Stimulated activated naive CD4-positive, alpha-beta T cell treated with Interleukin-2 at 50 U/mL for 16 hours (primary cell): ENCODE data around the gene MISP.
"Not testable (repeated sequence)": the region's sequence is repeated elsewhere in the genome, so short reads cannot be mapped to it uniquely, and the experiment has no call there.

Experiments
- DNase-seq: peaks from one replicate; lab custom pipeline; 2025; lab: John Stamatoyannopoulos, UW

MISP gene

DNA sequence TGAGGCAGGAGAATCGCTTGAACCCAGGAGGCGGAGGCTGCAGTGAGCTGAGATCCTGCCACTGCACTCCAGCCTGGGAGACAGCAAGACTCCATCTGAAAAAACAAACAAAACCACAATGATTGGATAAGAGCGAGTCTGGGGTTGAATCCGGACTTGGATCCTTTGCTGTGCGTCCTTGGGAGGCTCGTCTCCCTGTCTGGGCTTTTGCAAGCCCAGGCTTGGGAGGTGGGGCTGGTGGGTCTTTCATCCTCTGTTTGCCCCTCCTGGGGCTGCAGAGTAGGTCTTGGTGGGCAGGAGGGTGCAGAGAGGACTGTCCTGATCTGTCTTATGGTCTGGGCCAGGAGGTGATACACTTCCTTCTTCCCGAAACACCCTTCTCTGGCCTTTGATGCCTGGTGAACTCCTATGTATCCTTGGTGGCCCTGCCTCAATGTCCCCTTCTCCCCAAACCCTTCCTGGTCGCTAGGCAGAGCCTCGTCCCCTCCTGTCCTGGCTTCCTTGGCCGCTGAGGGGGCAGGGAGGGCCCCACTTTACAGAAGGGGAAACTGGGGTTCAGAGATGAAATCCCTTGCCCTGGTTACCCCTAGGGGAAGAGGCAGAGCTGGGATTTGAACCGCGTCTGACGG is 25.3 kb upstream of the MISP start:
- no peak for DNase-seq

DNA sequence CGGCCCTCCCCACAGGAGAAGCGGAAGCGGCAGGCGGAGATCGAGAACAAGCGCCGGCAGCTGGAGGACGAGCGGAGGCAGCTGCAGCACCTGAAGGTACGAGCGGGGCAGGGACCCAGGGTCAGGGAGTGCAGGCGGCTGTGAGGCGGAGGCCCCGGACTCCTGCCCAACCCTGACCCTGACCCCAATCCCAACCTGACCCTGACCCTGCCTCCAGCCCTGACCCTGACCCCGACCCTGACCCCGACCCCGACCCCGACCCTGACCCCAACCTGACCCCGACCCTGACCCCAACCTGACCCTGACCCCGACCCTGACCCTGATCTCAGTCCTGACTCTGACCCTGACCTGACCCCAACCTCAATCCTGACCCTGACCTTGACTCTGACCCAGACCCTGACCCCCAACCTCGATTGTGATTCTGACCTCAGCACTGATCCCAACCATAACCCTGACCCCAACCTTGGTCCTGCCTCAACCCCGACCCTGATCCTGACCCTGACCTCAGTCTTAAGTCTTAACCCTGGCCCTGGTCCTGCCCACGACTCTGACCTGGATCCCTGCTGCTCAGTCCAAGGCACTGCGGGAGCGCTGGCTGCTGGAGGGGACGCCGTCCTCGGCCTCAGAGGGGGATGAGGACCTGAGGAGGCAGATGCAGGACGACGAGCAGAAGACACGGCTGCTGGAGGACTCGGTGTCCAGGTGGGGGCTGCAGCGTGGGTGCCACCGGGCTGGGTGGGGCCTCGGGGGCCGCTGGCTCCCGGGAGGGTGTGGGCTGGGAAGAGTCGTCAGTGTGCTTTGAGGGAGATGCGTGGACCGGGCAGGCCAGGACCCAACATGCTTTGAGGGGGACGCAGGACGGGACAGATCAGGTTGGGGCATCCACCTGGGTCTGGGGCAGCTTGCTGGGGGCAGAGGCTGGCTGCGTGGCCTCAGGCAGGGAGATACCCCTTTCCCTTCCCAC is 23.6 kb upstream of the MISP start:
- no peak for DNase-seq

DNA sequence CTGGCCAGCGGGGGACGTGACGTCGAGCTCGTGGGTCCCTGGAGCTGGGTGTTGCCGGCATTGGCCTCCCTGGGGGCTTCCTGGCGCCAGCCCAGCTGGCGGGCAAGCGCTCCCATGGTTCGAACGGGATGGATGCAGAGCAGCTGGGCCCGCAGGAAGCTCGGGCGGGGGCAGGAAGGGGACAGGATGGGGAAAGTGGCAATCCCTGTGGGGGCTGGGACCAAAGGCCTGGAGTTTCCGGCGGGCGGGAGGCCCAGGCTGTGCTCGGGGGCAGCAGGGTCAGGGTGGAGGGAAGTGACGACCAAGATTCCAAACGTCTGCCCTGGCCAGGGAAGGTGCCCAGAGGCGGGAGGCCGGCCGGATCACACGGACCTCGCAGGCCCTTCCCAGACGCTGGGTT is 22.9 kb upstream of the MISP start:
- no peak for DNase-seq

DNA sequence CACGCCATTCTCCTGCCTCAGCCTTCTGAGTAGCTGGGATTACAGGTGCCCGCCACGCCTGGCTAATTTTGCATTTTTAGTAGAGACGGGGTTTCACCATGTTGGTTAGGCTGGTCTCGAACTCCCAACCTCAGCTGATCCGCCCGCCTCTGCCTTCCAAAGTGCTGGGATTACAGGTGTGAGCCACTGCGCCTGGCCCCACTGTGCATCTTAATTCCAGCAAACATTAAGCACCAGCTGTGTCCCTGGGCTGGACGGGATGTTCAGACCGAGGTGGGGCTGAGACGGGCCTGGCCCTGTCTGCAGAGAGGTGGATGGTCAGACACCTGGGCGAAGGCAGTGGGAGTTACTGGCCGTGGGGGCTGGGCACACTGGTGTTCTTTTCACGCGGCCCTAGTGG is 21.3 kb upstream of the MISP start:
- DNase-seq, result not testable (repeated sequence)

DNA sequence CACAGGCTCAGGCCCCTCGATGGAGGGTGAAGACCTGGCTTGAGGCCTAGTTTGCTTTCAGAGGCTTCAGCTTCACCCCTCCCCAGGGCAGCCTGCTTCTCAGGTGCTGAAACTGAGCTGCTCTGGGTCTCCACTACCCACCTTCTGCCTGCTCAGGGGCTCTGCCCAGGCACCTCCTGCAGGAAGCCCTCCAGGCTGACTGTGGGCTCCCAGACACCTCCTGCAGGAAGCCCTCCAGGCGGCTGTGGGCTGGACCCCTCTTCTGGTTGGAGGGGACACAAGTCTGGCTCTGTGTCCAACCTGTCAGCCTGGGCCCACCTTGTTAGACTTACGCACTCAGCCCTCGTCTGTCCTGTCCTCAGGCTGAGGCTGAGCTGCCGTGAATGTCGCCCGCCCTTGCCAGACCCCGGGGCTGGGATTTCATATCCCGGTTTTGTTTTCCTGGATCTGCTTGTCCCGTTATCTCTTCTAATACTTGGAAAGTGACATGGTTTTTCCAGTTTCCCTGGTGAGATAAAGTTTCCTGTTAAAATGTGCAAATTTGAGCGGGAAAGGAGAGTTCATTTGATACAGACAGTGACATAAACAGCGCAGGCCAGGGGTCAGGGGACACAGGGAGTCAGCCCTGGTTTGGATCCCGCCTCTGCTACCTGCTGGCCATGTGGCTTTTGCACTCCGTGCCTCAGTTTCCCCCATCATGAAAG is 20.8 kb upstream of the MISP start:
- DNase-seq, result no peak

DNA sequence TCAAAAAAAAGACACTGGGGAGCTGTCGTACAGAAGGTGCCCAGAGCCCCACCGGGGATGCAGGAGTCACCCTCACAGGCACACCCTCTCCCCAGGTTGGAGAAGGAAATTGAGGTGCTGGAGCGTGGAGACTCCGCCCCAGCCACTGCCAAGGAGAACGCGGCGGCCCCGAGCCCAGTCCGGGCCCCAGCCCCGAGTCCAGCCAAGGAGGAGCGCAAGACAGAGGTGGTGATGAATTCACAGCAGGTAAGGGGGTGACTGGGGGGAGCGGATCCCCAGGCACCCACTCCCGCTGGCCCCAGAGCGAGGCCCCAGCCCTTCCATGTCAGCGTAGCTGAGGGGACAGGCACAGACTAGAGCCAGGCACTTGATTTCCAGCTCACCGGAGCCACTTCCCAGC is 19.9 kb upstream of the MISP start:
- no peak for DNase-seq

DNA sequence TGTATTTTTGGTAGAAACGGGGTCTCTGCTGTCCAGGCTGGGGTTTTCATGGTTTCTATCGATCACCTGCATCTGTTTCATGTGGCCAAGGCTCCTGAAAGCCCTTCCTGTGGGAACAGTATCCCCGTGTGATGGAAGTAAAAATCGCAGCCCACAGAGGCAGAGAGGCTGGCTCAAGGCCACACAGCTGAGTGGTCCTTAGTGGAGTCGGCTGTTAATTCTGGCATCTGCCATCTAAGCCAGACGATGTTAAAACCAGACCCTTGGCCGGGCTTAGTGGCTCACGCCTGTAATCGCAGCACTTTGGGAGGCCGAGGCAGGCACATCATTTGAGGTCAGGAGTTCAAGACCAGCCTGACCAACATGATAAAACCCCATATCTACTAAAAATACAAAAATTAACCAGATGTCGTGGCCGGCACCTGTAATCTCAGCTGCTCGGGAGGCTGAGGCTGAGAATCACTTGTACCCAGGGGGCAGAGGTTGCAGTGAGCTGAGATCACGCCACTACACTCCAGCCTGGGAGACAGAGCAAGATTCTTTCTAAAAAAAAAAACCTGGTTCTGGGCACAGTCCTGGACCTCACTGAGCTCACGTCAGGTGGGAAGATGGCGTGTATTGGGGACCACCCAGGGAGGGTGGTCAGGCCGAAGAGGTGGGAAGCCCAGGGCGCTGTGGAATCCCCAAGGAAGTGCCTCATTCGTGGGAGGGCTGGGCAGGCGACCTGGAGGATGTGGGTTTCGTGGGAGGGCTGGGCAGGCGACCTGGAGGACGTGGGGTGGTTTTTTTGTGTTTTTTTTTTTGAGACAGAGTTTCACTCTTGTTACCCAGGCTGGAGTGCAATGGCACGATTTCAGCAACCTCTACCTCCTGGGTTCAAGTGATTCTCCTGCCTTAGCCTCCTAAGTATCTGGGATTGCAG is 18.5 kb upstream of the MISP start:
- no peak for DNase-seq

DNA sequence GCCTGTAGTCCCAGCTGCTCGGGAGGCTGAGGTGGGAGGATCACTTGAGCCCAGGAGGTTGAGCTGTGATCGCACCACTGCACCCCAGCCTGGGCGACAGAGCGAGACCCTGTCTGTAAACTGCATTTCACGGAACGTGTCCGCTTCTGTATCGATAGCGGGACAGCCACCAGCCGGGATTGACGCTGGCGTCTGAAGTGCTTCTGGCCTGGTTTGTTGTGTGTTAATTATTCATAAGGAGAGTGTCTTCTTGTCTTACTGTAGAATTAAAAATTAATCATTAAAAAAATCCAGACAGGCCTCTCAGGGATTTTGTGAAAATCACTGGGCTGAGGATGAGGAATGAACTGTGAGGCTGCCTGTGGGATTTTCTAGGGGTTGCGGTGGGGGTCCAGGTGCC is 16.2 kb upstream of the MISP start:
- DNase-seq, result no peak

DNA sequence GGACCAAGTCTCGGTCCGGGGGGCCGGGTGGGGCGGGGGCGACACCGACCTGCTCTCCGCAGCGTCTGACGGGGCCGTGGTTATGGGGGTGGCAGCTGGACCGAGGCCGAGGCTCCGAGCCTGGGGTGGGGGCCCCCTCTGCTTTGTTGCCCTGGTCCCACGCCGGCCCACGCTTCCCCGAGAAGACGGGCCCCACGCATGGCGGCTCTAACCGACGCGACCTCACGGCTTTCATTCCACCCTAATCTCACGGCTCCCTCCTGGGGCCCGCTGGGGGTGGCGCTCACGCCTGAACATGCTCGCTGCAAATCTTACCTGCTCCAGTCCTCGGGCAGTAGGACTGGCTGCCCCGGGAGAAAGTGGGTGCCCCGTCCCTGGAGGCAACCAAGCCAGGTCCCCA is 14.8 kb upstream of the MISP start:
- DNase-seq, result no peak

DNA sequence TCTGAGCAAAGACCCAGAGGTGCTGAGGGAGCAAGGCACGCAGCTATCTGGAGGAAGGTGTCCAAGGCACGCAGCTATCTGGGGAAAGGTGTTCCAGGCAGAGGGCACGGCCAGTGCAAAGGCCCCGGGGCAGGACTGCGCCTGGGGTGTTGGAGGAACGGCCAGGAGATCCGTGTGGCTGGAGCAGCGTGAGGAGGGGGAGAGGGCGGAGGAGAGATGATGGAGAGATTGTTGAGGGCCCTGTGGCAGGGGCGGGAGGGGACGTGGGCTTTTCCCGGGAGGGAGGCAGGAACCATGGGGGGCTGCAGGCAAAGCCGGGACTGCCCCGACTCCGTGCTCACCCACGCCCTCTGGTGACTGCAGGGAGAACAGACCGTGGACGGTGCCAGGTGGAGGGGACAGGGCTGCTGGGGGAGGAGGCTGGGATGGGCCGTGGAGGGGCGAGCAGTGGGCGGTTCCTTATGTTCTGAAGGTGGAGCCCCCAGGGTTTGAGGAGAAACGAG is 13.3 kb upstream of the MISP start:
- DNase-seq, result peak; percentile 37

DNA sequence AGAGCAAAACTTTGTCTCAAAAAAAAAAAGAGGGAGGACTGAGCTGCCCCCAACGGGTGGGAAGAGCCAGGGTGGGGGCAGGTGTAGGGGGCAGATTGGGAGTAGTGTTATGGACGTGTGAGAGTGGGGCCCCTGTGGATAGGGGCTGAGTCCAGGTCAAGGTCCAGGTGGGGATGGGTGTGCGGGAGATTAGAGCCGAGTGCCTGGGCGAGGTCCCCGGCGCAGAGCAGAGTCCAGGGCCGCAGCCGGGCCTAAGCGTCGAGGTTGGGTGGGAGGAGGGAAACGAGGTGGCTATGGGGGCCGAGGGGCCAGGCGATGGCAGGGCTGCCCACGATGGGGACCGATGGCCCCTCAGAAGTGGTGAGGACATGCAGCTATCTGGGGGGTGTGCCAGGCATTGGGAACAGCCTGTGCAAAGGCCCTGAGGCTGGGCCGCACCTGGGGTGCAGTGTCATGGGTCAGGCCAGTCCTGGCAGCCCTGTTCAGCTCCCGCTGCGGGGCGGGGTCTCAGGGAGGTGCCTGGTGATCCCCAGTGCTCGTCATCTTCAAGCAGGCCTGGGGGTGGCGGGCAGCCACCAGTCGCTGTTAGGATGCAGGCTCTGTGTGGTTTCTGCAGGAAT is 12.3 kb upstream of the MISP start:
- no peak for DNase-seq

DNA sequence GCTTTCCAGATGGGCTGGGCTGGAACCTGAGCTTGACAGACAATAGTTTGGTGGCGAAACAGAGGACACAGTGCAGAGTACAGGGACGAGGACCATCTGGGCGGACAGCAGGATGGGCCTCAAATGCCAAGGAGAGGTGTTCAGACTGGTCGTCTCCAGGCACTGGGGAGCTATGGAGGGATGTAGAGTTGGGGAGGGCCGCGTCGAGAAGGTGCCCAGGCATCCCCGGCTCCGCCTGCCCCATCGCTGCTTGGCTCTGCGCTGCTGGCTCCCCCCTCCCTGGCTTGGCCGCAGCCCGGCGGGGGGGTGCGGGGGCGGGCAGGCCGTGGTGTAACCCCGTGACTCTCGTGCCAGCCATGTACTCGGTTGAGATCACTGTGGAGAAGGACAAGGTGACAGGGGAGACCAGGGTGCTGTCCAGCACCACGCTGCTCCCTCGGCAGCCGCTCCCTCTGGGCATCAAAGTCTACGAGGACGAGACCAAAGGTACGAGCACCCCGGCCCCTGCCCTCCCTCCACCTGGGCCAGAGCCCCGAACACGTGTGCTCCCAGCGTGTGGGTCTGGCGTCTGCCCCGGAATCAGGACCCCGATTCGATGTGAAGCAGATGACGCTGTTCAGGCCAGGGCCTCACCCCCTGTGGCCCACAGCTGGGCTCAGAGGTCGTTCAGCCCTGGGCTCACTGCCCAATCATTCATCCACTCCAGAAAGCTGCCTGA is 10.8 kb upstream of the MISP start:
- DNase-seq, result no peak

DNA sequence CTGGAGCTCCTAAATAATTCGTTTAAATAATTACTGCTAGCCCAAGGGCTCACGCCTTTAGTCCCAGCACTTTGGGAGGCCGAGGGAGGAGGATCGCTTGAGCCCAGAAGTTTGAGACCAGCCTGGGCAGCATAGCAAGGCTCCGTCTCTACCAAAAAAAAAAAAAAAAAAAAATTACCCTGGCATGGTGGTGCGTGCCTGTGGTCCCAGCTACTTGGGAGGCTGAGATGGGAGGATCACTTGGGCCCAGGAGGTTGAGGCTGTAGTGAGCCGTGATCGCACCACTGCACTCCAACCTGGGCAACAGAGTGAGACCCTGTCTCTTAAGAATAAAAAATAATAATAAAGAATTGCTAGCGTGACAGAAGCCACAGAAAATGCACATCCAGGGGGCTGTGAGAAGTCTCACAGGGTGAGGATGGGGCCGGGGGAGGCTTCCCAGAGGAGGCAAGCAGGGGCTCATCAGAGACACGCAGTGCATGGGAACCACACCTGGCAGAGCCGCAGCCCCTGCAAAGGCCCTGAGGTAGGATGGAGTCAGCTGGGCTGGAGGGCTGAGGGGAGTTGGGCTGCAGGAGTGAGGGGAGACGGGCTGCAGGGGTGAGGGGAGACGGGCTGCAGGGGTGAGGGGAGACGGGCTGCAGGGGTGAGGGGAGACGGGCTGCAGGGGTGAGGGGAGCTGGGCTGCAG is 10.0 kb upstream of the MISP start:
- not testable (repeated sequence) for DNase-seq

DNA sequence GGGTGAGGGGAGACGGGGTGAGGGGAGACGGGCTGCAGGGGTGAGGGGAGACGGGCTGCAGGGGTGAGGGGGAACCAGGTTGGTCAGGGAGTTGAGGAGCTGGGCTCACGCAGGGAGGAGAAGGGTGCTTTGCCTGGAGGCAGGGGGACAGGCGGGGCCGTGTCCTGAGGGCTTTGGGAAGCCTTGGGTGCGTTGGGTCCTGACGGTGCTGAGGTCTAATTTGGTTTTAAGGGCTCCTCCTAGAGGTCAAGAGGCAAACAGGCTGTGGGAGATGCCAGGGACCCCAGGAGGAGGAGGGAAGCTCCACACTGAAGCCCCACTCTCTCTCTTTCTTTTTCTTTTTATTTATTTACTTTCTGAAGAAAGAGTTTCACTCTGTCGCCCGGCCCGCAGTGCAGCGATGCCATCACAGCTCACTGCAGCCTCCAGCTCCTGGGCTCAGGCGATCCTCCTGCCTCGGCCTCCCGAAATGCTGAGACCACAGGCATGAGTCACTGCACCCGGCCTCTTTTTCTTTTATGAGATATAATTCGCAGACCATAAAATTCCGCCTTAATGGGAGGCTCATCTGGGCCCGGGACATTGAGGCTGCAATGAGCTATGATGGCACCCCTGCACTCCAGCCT is 9.3 kb upstream of the MISP start:
- DNase-seq, result no peak

DNA sequence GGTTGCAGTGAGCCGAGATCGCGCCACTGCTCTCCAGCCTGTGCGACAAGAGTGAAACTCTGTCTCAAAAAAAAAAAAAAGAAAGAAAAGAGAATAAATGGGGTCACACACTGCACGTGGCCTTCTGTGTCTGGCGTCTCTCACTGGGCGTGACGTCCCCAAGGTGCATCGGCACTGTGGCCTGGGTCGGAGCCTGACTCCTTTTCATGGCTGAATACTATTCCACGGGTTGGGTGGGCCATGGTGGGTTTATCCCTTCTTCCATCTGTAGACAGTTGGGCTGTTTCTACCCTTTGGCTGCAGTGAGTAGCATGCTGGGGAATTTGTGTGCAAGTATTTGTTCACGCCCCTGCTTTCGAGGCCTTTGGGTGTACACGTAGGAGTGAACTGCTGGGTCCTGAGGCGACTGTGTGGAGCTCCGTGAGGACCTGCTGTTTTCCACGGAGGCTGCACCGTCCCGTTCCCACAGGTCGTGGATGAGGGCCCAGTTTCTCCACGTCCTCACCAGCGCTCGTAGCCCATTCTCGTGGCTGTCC is 8.3 kb upstream of the MISP start:
- no peak for DNase-seq

DNA sequence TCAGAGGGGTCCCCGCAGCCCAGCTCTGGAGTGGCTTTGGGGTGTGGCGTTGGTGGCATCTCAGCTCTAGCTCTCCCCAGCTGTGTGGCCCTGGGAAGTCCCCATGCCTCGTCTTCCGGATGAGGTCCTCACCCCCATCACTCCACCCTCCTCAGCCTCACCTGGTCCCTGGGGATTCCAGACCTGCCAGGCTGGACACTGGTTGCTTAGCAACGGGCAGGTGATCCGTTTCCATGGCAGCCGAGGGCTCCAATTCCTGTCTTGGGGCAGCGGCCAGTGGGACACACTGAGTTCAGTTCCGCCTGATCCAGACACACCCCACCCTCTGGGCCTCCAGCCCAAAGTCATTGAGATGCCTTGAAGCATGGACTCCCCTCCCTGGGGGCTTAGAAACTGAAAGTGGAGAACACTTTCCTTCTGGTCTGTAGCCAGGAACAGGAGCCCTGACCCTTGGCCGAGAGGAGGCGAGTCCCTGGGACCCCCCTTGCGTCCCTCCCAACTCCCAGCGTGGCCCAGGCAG is 7.7 kb upstream of the MISP start:
- DNase-seq, result no peak

DNA sequence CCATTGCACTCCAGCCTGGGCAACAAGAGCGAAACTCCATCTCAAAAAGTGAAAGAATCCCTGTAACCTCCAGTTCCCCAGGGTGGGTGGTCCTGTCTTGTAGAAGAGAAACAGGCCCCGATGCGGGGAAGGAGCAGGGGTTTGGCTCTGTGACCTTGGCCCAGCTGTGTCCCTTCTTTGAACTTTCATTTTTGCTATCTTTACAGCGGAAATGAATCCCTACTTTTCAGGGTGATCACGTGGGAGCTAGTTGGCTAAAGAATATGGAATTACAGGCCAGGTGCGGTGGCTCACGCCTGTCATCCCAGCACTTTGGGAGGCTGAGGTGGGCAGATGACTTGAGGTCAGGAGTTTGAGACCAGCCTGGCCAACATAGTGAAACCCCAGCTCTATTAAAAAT is 5.8 kb upstream of the MISP start:
- not testable (repeated sequence) for DNase-seq

DNA sequence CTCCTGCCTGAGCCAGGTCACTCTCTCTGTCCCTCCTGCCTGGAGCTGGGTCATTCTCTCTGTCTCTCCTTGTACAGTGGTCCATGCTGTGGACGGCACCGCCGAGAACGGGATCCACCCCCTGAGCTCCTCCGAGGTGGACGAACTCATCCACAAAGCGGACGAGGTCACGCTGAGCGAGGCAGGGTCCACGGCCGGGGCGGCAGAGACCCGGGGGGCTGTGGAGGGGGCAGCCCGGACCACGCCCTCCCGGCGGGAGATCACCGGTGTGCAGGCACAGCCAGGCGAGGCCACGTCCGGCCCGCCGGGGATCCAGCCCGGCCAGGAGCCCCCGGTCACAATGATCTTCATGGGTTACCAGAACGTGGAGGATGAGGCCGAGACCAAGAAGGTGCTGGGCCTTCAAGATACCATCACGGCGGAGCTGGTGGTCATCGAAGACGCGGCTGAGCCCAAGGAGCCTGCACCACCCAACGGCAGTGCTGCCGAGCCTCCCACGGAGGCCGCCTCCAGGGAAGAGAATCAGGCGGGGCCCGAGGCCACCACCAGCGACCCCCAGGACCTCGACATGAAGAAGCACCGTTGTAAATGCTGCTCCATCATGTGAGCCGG is 4.6 kb upstream of the MISP start:
- no peak for DNase-seq
